K562 (cell line): Measurements from ENCODE around the gene ANKRD27. TPM values are rescaled to one million over a fixed set of nuclear protein-coding genes. Genes with fewer than 3 reads are reported as not detected.
"Not testable (repeated sequence)": the region's sequence is repeated elsewhere in the genome, so short reads cannot be mapped to it uniquely, and the experiment has no call there.

Source experiments
- ATAC-seq: fragments of 200-7000 bp; cut with Tn5 transposase; 3 replicates; pipeline ENCODE4 v1.9.1; 2020; ENCODE audit warnings: moderate library complexity
- BruUV-seq: library from RNA; stranded (reverse); fragments of 400-500 nt; replicated peaks from 2 replicates; lab custom pipeline; 2021; lab: Mats Ljungman, UMichigan
- CTCF ChIA-PET: fragments of 300-600 bp; formaldehyde crosslinking; extraction: SDS; loops from one replicate; lab custom pipeline; 2021; ENCODE audit warnings: low intra/inter-chr PET ratio; lab: Yijun Ruan, JAX
- POLR2A ChIA-PET: fragments of 300-600, 350-650 bp; sonication (Branson Sonifier 250); formaldehyde crosslinking; extraction: SDS; loops from one replicate; lab custom pipeline; 2021; ENCODE audit warnings: antibody characterized with exemption, inconsistent platforms; lab: Yijun Ruan, JAX
- DNase-seq, 4 experiments: peaks; one replicate each; pipeline versions ENCODE4 v3.0.0 to v3.0.0-alpha.2; 2011 to 2018; ENCODE audit warnings: low spot score in 3 of 4, mixed read lengths in 3 of 4; ENCODE audit errors: extremely low read depth in 1 of 4
- FAIRE-seq: peaks from 2 replicates; lab custom pipeline; 2011; peaks lifted over from hg19 to GRCh38; lab: Jason Lieb, UNC
- H2AFZ ChIP-seq: 2 replicates; pipeline ENCODE4 v1.6.0; 2011; ENCODE audit warnings: low read depth, low read length, control low read depth, inconsistent platforms
- H3K27ac ChIP-seq: fragments of 200-600 bp; 3 replicates; pipeline ENCODE4 v1.8.0; 2011; ENCODE audit warnings: low read depth, mild to moderate bottlenecking, control low read depth, inconsistent platforms, low read length, moderate library complexity, mixed read lengths; ENCODE audit errors: extremely low read depth
- H3K27me3 ChIP-seq, 2 experiments: fragments of 300-600 bp in 1 of 2; 2 replicates in 1 of 2; 3 replicates in 1 of 2; pipeline versions ENCODE4 v1.6.0 to v1.8.0; 2011; ENCODE audit warnings: inconsistent platforms in 2 of 2, low read length in 2 of 2, mild to moderate bottlenecking in 1 of 2, mixed read lengths in 1 of 2, moderate library complexity in 1 of 2; ENCODE audit not compliant: control insufficient read depth in 2 of 2, insufficient read depth in 2 of 2
- H3K36me3 ChIP-seq: fragments of 300-600 bp; 3 replicates; pipeline ENCODE4 v1.8.0; 2011; ENCODE audit warnings: mild to moderate bottlenecking, low read length, inconsistent platforms; ENCODE audit not compliant: control insufficient read depth, insufficient read depth
- H3K4me1 ChIP-seq, 2 experiments: fragments of 200-600 bp in 1 of 2; replicated peaks in 1 of 2; 2 replicates in 1 of 2; 3 replicates in 1 of 2; pipeline versions ENCODE4 v1.5.1 to v1.8.0; 2011; ENCODE audit warnings: inconsistent platforms in 2 of 2, low read length in 2 of 2, mild to moderate bottlenecking in 1 of 2, mixed read lengths in 1 of 2, moderate library complexity in 1 of 2; ENCODE audit not compliant: control insufficient read depth in 2 of 2, insufficient read depth in 2 of 2
- H3K4me2 ChIP-seq: 2 replicates; pipeline ENCODE4 v1.6.1; 2011; ENCODE audit warnings: low read length, control low read depth, inconsistent platforms, mixed read lengths; ENCODE audit not compliant: insufficient read depth
- H3K4me3 ChIP-seq: fragments of 200-600 bp; sonication (generic), shearing (Covaris generic); 2 replicates; pipeline ENCODE4 v1.5.1; 2016; ENCODE audit warnings: control low read depth, inconsistent platforms
- H3K79me2 ChIP-seq: fragments of 200-600 bp; 3 replicates; pipeline ENCODE4 v1.8.0; 2011; ENCODE audit warnings: low read length, inconsistent platforms; ENCODE audit not compliant: control insufficient read depth, insufficient read depth
- H3K9ac ChIP-seq, 2 experiments: 2 replicates each; pipeline versions ENCODE4 v1.6.0 to v1.6.1; 2011; ENCODE audit warnings: low read depth in 2 of 2, low read length in 2 of 2, control low read depth in 1 of 2, inconsistent platforms in 1 of 2, mild to moderate bottlenecking in 1 of 2, mixed read lengths in 1 of 2; ENCODE audit not compliant: insufficient read depth in 1 of 2
- H3K9me1 ChIP-seq: one replicate; pipeline ENCODE4 v1.6.0; 2011; ENCODE audit warnings: inconsistent platforms, mild to moderate bottlenecking, low read length, moderate library complexity; ENCODE audit not compliant: control insufficient read depth, insufficient read depth
- H3K9me3 ChIP-seq: replicated peaks from 2 replicates; pipeline ENCODE4 v1.5.1; 2011; ENCODE audit warnings: low read depth, low read length, inconsistent platforms; ENCODE audit not compliant: control insufficient read depth, insufficient read depth
- H4K20me1 ChIP-seq: replicated peaks from 2 replicates; pipeline ENCODE4 v1.6.1; 2011; ENCODE audit warnings: low read length, inconsistent platforms, mixed read lengths; ENCODE audit not compliant: control insufficient read depth, insufficient read depth
- ZNF696 ChIP-seq: fragments of 250-450 bp; sonication (Bioruptor Pico); conservative IDR thresholded peaks from 2 replicates; pipeline ENCODE4 v1.4.0; 2020; ENCODE audit warnings: mild to moderate bottlenecking, moderate library complexity
- WGBS: fragments of 100-300 bp; shearing (Covaris generic); methylation state at CpG from one replicate; pipeline ENCODE4 v1.1.6; 2016; ENCODE audit warnings: low coverage, mixed read lengths; ENCODE audit not compliant: insufficient coverage; ENCODE audit errors: missing lambda C conversion rate; 5-methylcytosine and 5-hydroxymethylcytosine counted together
- in situ Hi-C: fragments of 300-500 bp; cut with MboI; formaldehyde crosslinking; loops from 4 replicates; pipeline ENCODE4 v1.15.0; 2018; ENCODE audit warnings: inconsistent platforms, mixed read lengths
- intact Hi-C: fragments of 100-400 bp; cut with micrococcal nuclease; formaldehyde crosslinking; loops from 2 replicates; pipeline ENCODE4 v1.14.2; 2022
- polyA plus RNA-seq, 8 experiments: library from polyadenylated mRNA; depleted of rRNA in 4 of 8; stranded (reverse) in 5 of 8; unstranded in 3 of 8; fragments of >200 nt; fragmentation: Nextera tagmentation in 2 of 8; fragmentation: Illumina TruSeq in 1 of 8; extraction: Ambion mirVana in 2 of 8; extraction: Trizol in 1 of 8; gene quantifications; 2 replicates each; pipeline versions ENCODE4 v1.2.1 to v1.2.3, GENCODE V29; 2011 to 2014; ENCODE audit warnings: inconsistent platforms in 1 of 8, missing spikeins in 1 of 8
- total RNA-seq, 7 experiments: library from RNA; depleted of rRNA in 6 of 7; stranded (reverse); fragments of >200 nt in 6 of 7; fragmentation: Illumina TruSeq in 2 of 7; extraction: Trizol in 2 of 7; gene quantifications; 2 replicates each; pipeline versions ENCODE4 v1.2.1 to v1.2.3, GENCODE V29; 2011 to 2021; ENCODE audit warnings: low replicate concordance in 1 of 7

ANKRD27 gene
- total and polyA plus RNA-seq, 9 of the 15 experiments (the other 6 are each of a cell fraction or from before 2014, with no cell fraction given): 5.3 to 71.3 (median 54.2) TPM

GRCh38 chr19:32652894-32653598 lies 21.9 kb downstream of the ANKRD27 start:
- intact Hi-C loops: no loop called here
- H3K9me3 ChIP-seq: no peaks in the 10 kb centered on the region
- in situ Hi-C loops: no loop called here
- no peak for TF ChIP-seq ZNF696
- no peaks in the 10 kb centered on the region for H3K9me1 ChIP-seq
- no peak for FAIRE-seq
- H2AFZ ChIP-seq: no peak overlapping the region
- H3K36me3 ChIP-seq: peaks cover 77% of the 10 kb centered on the region; the same call in 2 of the 3 replicates
- H3K4me2 ChIP-seq: no peak overlapping the region
- no peaks in the 10 kb centered on the region for H3K27me3 ChIP-seq
- ATAC-seq: no peak
- H3K4me3 ChIP-seq: no peak overlapping the region
- ChIA-PET CTCF (no interaction called here), POLR2A (interaction anchor here (0.6 kb wide), 1 partner anchor 70 kb away, joined by 3 read pairs; no protein-coding TSS in a partner anchor)
- 0 out of 2 replicates have a peak, but pooled peaks cover 4% of the 10 kb centered on the region for H4K20me1 ChIP-seq
- H3K9ac ChIP-seq: no peak overlapping the region
- 96% methylated on average over 12 of the region's 12 CpGs for WGBS
- peaks cover 22% of the 10 kb centered on the region for H3K79me2 ChIP-seq
- H3K4me1 ChIP-seq: no peaks in the 10 kb centered on the region
- no peak overlapping the region for H3K27ac ChIP-seq
- BruUV-seq: no TSS peak
- DNase-seq: no peak

DNA sequence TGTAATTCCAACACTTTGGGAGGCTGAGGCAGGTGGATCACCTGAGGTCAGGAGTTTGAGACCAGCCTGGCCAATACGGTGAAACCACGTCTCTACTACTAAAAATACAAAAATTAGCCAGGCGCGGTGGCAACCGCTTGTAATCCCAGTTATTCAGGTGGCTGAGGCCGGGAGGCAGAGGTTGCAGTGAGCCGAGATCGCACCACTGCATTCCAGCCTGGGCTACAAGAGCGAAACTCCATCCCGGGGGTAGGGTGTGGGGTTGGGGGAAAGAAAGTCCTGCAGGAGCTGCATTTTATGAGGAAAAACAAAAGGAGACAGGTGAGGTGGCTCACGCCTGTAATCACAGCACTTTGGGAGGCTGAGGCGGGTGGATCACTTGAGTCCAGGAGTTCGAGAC lies 22.6 kb downstream of the ANKRD27 start:
- H2AFZ ChIP-seq, BruUV-seq, FAIRE-seq, in situ Hi-C loops, intact Hi-C loops, POLR2A ChIA-PET, H3K4me3 ChIP-seq, H4K20me1 ChIP-seq, H3K9ac ChIP-seq, H3K9me1 ChIP-seq, ATAC-seq, CTCF ChIA-PET, H3K4me2 ChIP-seq, H3K4me1 ChIP-seq, H3K9me3 ChIP-seq, DNase-seq, H3K27me3 ChIP-seq, H3K27ac ChIP-seq: not testable (repeated sequence)
- peaks cover 82% of the 10 kb centered on the region; the same call in 2 of the 3 replicates for H3K36me3 ChIP-seq
- WGBS: 96% methylated on average over 11 of the region's 13 CpGs
- H3K79me2 ChIP-seq: peaks cover 22% of the 10 kb centered on the region
